K562 (cell line): ENCODE results near the gene TIMP3. TPM values are rescaled to one million over a fixed set of nuclear protein-coding genes. Genes with fewer than 3 reads are reported as not detected.

Experiments
- ATAC-seq: fragments of 200-7000 bp; cut with Tn5 transposase; 3 replicates; pipeline ENCODE4 v1.9.1; 2020; ENCODE audit warnings: moderate library complexity
- BruUV-seq: library from RNA; stranded (reverse); fragments of 400-500 nt; replicated peaks from 2 replicates; lab custom pipeline; 2021; lab: Mats Ljungman, UMichigan
- CTCF ChIA-PET: fragments of 300-600 bp; formaldehyde crosslinking; extraction: SDS; loops from one replicate; lab custom pipeline; 2021; ENCODE audit warnings: low intra/inter-chr PET ratio; lab: Yijun Ruan, JAX
- POLR2A ChIA-PET: fragments of 300-600, 350-650 bp; sonication (Branson Sonifier 250); formaldehyde crosslinking; extraction: SDS; loops from one replicate; lab custom pipeline; 2021; ENCODE audit warnings: antibody characterized with exemption, inconsistent platforms; lab: Yijun Ruan, JAX
- DNase-seq, 4 experiments: peaks; one replicate each; pipeline versions ENCODE4 v3.0.0 to v3.0.0-alpha.2; 2011 to 2018; ENCODE audit warnings: low spot score in 3 of 4, mixed read lengths in 3 of 4; ENCODE audit errors: extremely low read depth in 1 of 4
- FAIRE-seq: peaks from 2 replicates; lab custom pipeline; 2011; peaks lifted over from hg19 to GRCh38; lab: Jason Lieb, UNC
- H2AFZ ChIP-seq: 2 replicates; pipeline ENCODE4 v1.6.0; 2011; ENCODE audit warnings: low read depth, low read length, control low read depth, inconsistent platforms
- H3K27ac ChIP-seq: fragments of 200-600 bp; 3 replicates; pipeline ENCODE4 v1.8.0; 2011; ENCODE audit warnings: low read depth, mild to moderate bottlenecking, control low read depth, inconsistent platforms, low read length, moderate library complexity, mixed read lengths; ENCODE audit errors: extremely low read depth
- H3K27me3 ChIP-seq, 2 experiments: fragments of 300-600 bp in 1 of 2; 2 replicates in 1 of 2; 3 replicates in 1 of 2; pipeline versions ENCODE4 v1.6.0 to v1.8.0; 2011; ENCODE audit warnings: inconsistent platforms in 2 of 2, low read length in 2 of 2, mild to moderate bottlenecking in 1 of 2, mixed read lengths in 1 of 2, moderate library complexity in 1 of 2; ENCODE audit not compliant: control insufficient read depth in 2 of 2, insufficient read depth in 2 of 2
- H3K36me3 ChIP-seq: fragments of 300-600 bp; 3 replicates; pipeline ENCODE4 v1.8.0; 2011; ENCODE audit warnings: mild to moderate bottlenecking, low read length, inconsistent platforms; ENCODE audit not compliant: control insufficient read depth, insufficient read depth
- H3K4me1 ChIP-seq, 2 experiments: fragments of 200-600 bp in 1 of 2; replicated peaks in 1 of 2; 2 replicates in 1 of 2; 3 replicates in 1 of 2; pipeline versions ENCODE4 v1.5.1 to v1.8.0; 2011; ENCODE audit warnings: inconsistent platforms in 2 of 2, low read length in 2 of 2, mild to moderate bottlenecking in 1 of 2, mixed read lengths in 1 of 2, moderate library complexity in 1 of 2; ENCODE audit not compliant: control insufficient read depth in 2 of 2, insufficient read depth in 2 of 2
- H3K4me2 ChIP-seq: 2 replicates; pipeline ENCODE4 v1.6.1; 2011; ENCODE audit warnings: low read length, control low read depth, inconsistent platforms, mixed read lengths; ENCODE audit not compliant: insufficient read depth
- H3K4me3 ChIP-seq: fragments of 200-600 bp; sonication (generic), shearing (Covaris generic); 2 replicates; pipeline ENCODE4 v1.5.1; 2016; ENCODE audit warnings: control low read depth, inconsistent platforms
- H3K79me2 ChIP-seq: fragments of 200-600 bp; 3 replicates; pipeline ENCODE4 v1.8.0; 2011; ENCODE audit warnings: low read length, inconsistent platforms; ENCODE audit not compliant: control insufficient read depth, insufficient read depth
- H3K9ac ChIP-seq, 2 experiments: 2 replicates each; pipeline versions ENCODE4 v1.6.0 to v1.6.1; 2011; ENCODE audit warnings: low read depth in 2 of 2, low read length in 2 of 2, control low read depth in 1 of 2, inconsistent platforms in 1 of 2, mild to moderate bottlenecking in 1 of 2, mixed read lengths in 1 of 2; ENCODE audit not compliant: insufficient read depth in 1 of 2
- H3K9me1 ChIP-seq: one replicate; pipeline ENCODE4 v1.6.0; 2011; ENCODE audit warnings: inconsistent platforms, mild to moderate bottlenecking, low read length, moderate library complexity; ENCODE audit not compliant: control insufficient read depth, insufficient read depth
- H3K9me3 ChIP-seq: replicated peaks from 2 replicates; pipeline ENCODE4 v1.5.1; 2011; ENCODE audit warnings: low read depth, low read length, inconsistent platforms; ENCODE audit not compliant: control insufficient read depth, insufficient read depth
- H4K20me1 ChIP-seq: replicated peaks from 2 replicates; pipeline ENCODE4 v1.6.1; 2011; ENCODE audit warnings: low read length, inconsistent platforms, mixed read lengths; ENCODE audit not compliant: control insufficient read depth, insufficient read depth
- FOXJ2 ChIP-seq: fragments of 200-800 bp; sonication (Bioruptor generic); IDR thresholded peaks from 2 replicates; pipeline ENCODE4 v1.6.1; 2016; ENCODE audit warnings: missing genetic modification characterization, missing compliant biosample characterization
- GTF2F1 ChIP-seq: IDR thresholded peaks from 2 replicates; pipeline ENCODE4 v1.6.1; 2011; ENCODE audit warnings: low read depth, low read length, improper control_type of control experiment
- L3MBTL2 ChIP-seq: fragments of 450-650 bp; IDR thresholded peaks from 2 replicates; pipeline ENCODE4 v1.6.1; 2016; ENCODE audit warnings: mild to moderate bottlenecking, moderate library complexity
- MEIS2 ChIP-seq: fragments of 450-650 bp; IDR thresholded peaks from 2 replicates; pipeline ENCODE4 v1.6.1; 2014; ENCODE audit warnings: mild to moderate bottlenecking; ENCODE audit not compliant: partially characterized antibody
- MYBL2 ChIP-seq, 2 experiments: fragments of 450-650 bp in 1 of 2; sonication (generic) in 1 of 2; formaldehyde crosslinking in 1 of 2; IDR thresholded peaks; 2 replicates each; pipeline versions ENCODE4 v1.6.1 to v1.8.1; 2017 to 2022; ENCODE audit warnings: borderline replicate concordance in 1 of 2, inconsistent platforms in 1 of 2, low read depth in 1 of 2, mild to moderate bottlenecking in 1 of 2, missing genetic modification reagents in 1 of 2, moderate library complexity in 1 of 2
- NFRKB ChIP-seq: fragments of 450-650 bp; IDR thresholded peaks from 2 replicates; pipeline ENCODE4 v1.6.1; 2016; ENCODE audit warnings: low read depth
- NRF1 ChIP-seq, 2 experiments: fragments of 450-650 bp; IDR thresholded peaks in 1 of 2; conservative IDR thresholded peaks in 1 of 2; 2 replicates each; pipeline ENCODE4 v1.6.1; 2014; ENCODE audit warnings: mild to moderate bottlenecking in 2 of 2
- POLR2A ChIP-seq: fragments of 450-650 bp; conservative IDR thresholded peaks from 2 replicates; pipeline ENCODE4 v1.6.1; 2016
- RBM39 ChIP-seq: fragments of 200-400 bp; formaldehyde crosslinking; optimal IDR thresholded peaks from 2 replicates; pipeline ENCODE3; 2018; ENCODE audit warnings: low read depth, low read length
- SLC30A9 ChIP-seq: fragments of 250-450 bp; sonication (Bioruptor Pico); IDR thresholded peaks from 2 replicates; pipeline ENCODE4 v1.8.0; 2022; ENCODE audit warnings: mild to moderate bottlenecking, moderate library complexity
- SP2 ChIP-seq: IDR thresholded peaks from 2 replicates; pipeline ENCODE4 v1.6.1; 2011; ENCODE audit warnings: mild to moderate bottlenecking, low read depth, low read length, moderate library complexity; ENCODE audit not compliant: poor library complexity, severe bottlenecking; ENCODE audit errors: extremely low read depth
- STAG1 ChIP-seq: sonication (generic); formaldehyde crosslinking; IDR thresholded peaks from 2 replicates; pipeline ENCODE4 v1.5.0; 2020; ENCODE audit warnings: missing genetic modification reagents, borderline replicate concordance
- U2AF2 ChIP-seq: fragments of 200-400 bp; formaldehyde crosslinking; optimal IDR thresholded peaks from 2 replicates; pipeline ENCODE3; 2017; ENCODE audit warnings: low read depth, mild to moderate bottlenecking, low read length
- ZKSCAN3 ChIP-seq: fragments of 250-450 bp; sonication (Bioruptor Pico); IDR thresholded peaks from 2 replicates; pipeline ENCODE4 v1.4.0; 2020
- ZNF146 ChIP-seq: IDR thresholded peaks from one replicate; pipeline ENCODE4 v1.6.1; 2018; ENCODE audit warnings: missing compliant biosample characterization; ENCODE audit not compliant: unreplicated experiment
- ZNF311 ChIP-seq: fragments of 250-450 bp; sonication (Bioruptor Pico); IDR thresholded peaks from 2 replicates; pipeline ENCODE4 v1.4.0; 2020; ENCODE audit warnings: mild to moderate bottlenecking, moderate library complexity
- WGBS: fragments of 100-300 bp; shearing (Covaris generic); methylation state at CpG from one replicate; pipeline ENCODE4 v1.1.6; 2016; ENCODE audit warnings: low coverage, mixed read lengths; ENCODE audit not compliant: insufficient coverage; ENCODE audit errors: missing lambda C conversion rate; 5-methylcytosine and 5-hydroxymethylcytosine counted together
- in situ Hi-C: fragments of 300-500 bp; cut with MboI; formaldehyde crosslinking; loops from 4 replicates; pipeline ENCODE4 v1.15.0; 2018; ENCODE audit warnings: inconsistent platforms, mixed read lengths
- intact Hi-C: fragments of 100-400 bp; cut with micrococcal nuclease; formaldehyde crosslinking; loops from 2 replicates; pipeline ENCODE4 v1.14.2; 2022
- polyA plus RNA-seq, 8 experiments: library from polyadenylated mRNA; depleted of rRNA in 4 of 8; stranded (reverse) in 5 of 8; unstranded in 3 of 8; fragments of >200 nt; fragmentation: Nextera tagmentation in 2 of 8; fragmentation: Illumina TruSeq in 1 of 8; extraction: Ambion mirVana in 2 of 8; extraction: Trizol in 1 of 8; gene quantifications; 2 replicates each; pipeline versions ENCODE4 v1.2.1 to v1.2.3, GENCODE V29; 2011 to 2014; ENCODE audit warnings: inconsistent platforms in 1 of 8, missing spikeins in 1 of 8
- total RNA-seq, 7 experiments: library from RNA; depleted of rRNA in 6 of 7; stranded (reverse); fragments of >200 nt in 6 of 7; fragmentation: Illumina TruSeq in 2 of 7; extraction: Trizol in 2 of 7; gene quantifications; 2 replicates each; pipeline versions ENCODE4 v1.2.1 to v1.2.3, GENCODE V29; 2011 to 2021; ENCODE audit warnings: low replicate concordance in 1 of 7
- TF ChIP-seq, protein P1 (sequence below): fragments of 450-650 bp; IDR thresholded peaks from 2 replicates; pipeline ENCODE4 v1.6.1; 2016
- TF ChIP-seq, protein P2 (sequence below): fragments of 250-450 bp; sonication (Bioruptor Pico); IDR thresholded peaks from 2 replicates; pipeline ENCODE4 v1.8.0; 2022; ENCODE audit warnings: moderate library complexity, mild to moderate bottlenecking, inconsistent platforms
- TF ChIP-seq, protein P3 (sequence below), 2 experiments: fragments of 450-650 bp in 1 of 2; sonication (generic) in 1 of 2; formaldehyde crosslinking in 1 of 2; IDR thresholded peaks in 1 of 2; conservative IDR thresholded peaks in 1 of 2; 2 replicates each; pipeline versions ENCODE4 v1.6.1 to v1.8.1; 2016 to 2023; ENCODE audit warnings: mild to moderate bottlenecking in 2 of 2, moderate library complexity in 2 of 2, inconsistent platforms in 1 of 2, missing genetic modification reagents in 1 of 2
- TF ChIP-seq, protein P4 (sequence below): conservative IDR thresholded peaks from 2 replicates; pipeline ENCODE4 v1.6.1; 2011; ENCODE audit warnings: low read depth, mild to moderate bottlenecking, low read length; ENCODE audit not compliant: control insufficient read depth

Gene TIMP3
- total and polyA plus RNA-seq, 9 of the 15 experiments (the other 6 are each of a cell fraction or from before 2014, with no cell fraction given) = 0.07 to 0.73 (median 0.18) TPM

DNA sequence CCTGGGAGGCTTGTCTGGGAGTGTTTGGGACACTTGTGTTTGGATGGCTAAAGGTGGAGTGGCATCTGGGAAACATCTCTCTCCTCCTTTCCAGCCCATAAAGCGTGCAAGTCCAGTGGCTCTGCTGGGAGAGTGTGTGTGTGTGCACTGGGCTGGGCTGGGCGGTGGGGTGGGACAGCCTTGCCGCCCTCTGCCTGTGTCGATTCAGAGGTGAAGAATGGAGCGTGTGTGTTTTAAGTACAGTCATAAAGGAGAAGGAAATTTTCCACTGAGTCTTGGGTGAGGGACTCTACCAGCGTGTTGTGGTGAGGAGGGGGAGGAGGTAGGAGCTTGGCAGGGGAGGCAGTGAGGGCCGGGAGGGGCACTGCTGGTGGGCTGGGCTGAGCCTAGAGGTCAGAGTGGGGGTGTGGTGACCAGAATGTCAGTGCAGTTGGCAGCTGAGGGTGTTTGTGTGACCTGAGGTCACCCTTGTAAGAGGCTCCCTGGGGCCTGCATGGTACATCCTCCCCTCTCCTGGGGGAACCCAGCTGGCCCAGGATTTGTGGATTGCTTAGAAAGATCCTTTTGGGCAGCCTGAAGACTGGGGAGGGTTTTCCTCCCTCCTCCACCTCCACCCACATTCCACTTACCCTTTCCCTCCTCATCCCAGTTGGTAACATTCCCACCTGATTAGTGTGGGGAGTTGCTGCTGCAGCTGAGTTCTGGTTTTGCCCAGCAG, 1.7 kb downstream of the TIMP3 start:
- in situ Hi-C loops = no loop called here
- Histone ChIP-seq H3K9me3 (no peaks in the 10 kb centered on the region), H3K9me1 (no peaks in the 10 kb centered on the region), H2AFZ (no peak overlapping the region), H3K79me2 (no peaks in the 10 kb centered on the region), H3K27me3 (peaks cover 8 to 25% of the 10 kb centered on the region in 2 experiments; a peak in 4 of 5 replicates), H3K4me3 (no peak overlapping the region), H3K36me3 (no peaks in the 10 kb centered on the region), H3K4me2 (no peak overlapping the region), H3K9ac (no peak overlapping the region), H3K4me1 (peaks cover 0 to 11% of the 10 kb centered on the region in 2 experiments; a peak in 2 of 5 replicates), H4K20me1 (no peaks in the 10 kb centered on the region), H3K27ac (no peak overlapping the region)
- CTCF ChIA-PET = no interaction called here
- FAIRE-seq (no peak), DNase-seq (no peak), ATAC-seq (no peak)
- TF ChIP-seq, protein P1, sequence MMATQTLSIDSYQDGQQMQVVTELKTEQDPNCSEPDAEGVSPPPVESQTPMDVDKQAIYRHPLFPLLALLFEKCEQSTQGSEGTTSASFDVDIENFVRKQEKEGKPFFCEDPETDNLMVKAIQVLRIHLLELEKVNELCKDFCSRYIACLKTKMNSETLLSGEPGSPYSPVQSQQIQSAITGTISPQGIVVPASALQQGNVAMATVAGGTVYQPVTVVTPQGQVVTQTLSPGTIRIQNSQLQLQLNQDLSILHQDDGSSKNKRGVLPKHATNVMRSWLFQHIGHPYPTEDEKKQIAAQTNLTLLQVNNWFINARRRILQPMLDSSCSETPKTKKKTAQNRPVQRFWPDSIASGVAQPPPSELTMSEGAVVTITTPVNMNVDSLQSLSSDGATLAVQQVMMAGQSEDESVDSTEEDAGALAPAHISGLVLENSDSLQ = no peak
- no peak for TF ChIP-seq U2AF2
- TF ChIP-seq POLR2A = no peak
- TF ChIP-seq L3MBTL2 = no peak
- TF ChIP-seq, protein P2, sequence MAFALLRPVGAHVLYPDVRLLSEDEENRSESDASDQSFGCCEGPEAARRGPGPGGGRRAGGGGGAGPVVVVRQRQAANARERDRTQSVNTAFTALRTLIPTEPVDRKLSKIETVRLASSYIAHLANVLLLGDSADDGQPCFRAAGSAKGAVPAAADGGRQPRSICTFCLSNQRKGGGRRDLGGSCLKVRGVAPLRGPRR (CRISPR knock-in tag) = no peak
- TF ChIP-seq, protein P3, sequence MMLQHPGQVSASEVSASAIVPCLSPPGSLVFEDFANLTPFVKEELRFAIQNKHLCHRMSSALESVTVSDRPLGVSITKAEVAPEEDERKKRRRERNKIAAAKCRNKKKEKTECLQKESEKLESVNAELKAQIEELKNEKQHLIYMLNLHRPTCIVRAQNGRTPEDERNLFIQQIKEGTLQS (IDR thresholded peaks at IDR 0.05) = no peak
- TF ChIP-seq, protein P3 (CRISPR knock-in tag; conservative IDR thresholded peaks at IDR 0.05) = no peak
- no peak for TF ChIP-seq MYBL2 (IDR thresholded peaks at IDR 0.05; ENCODE audit: low read depth)
- no peak for TF ChIP-seq MYBL2 (CRISPR knock-in tag; IDR thresholded peaks at IDR 0.05; ENCODE audit: borderline replicate concordance)
- TF ChIP-seq MEIS2 = no peak
- no peak for TF ChIP-seq ZKSCAN3
- no peak for TF ChIP-seq ZNF146 (CRISPR knock-in tag)
- no peak for TF ChIP-seq ZNF311 (CRISPR knock-in tag)
- TF ChIP-seq GTF2F1 = no peak
- TF ChIP-seq SLC30A9 (CRISPR knock-in tag) = no peak
- TF ChIP-seq NRF1 (conservative IDR thresholded peaks at IDR 0.05 in 1 of 2, IDR thresholded peaks at IDR 0.05 in 1 of 2) = no peak
- no peak for TF ChIP-seq SP2
- TF ChIP-seq NFRKB = no peak
- TF ChIP-seq STAG1 = no peak
- TF ChIP-seq, protein P4, sequence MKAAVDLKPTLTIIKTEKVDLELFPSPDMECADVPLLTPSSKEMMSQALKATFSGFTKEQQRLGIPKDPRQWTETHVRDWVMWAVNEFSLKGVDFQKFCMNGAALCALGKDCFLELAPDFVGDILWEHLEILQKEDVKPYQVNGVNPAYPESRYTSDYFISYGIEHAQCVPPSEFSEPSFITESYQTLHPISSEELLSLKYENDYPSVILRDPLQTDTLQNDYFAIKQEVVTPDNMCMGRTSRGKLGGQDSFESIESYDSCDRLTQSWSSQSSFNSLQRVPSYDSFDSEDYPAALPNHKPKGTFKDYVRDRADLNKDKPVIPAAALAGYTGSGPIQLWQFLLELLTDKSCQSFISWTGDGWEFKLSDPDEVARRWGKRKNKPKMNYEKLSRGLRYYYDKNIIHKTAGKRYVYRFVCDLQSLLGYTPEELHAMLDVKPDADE = no peak
- no peak for TF ChIP-seq FOXJ2 (tag)
- no peak for TF ChIP-seq RBM39
- POLR2A ChIA-PET = interaction anchor here (0.6 kb wide), 1 partner anchor 9 kb away, joined by 4 read pairs; no protein-coding TSS in a partner anchor
- intact Hi-C loops = no loop called here
- WGBS = 0% methylated on average over 3 of the region's 7 CpGs
- BruUV-seq = no TSS peak
